HG03558 (cell line): Measurements from ENCODE around the gene SLC26A1.
"Not testable (repeated sequence)": the region's sequence is repeated elsewhere in the genome, so short reads cannot be mapped to it uniquely, and the experiment has no call there.

Experiments used
- ATAC-seq: cut with Tn5 transposase; IDR thresholded peaks from one replicate; pipeline ENCODE4 v1.9.1; 2021; ENCODE audit warnings: moderate number of reproducible peaks; ENCODE audit not compliant: unreplicated experiment; ENCODE audit errors: extremely low read depth

Gene SLC26A1

GRCh38 chr4:987624-988513 is 5.3 kb downstream of the SLC26A1 start:
- ATAC-seq = no peak

DNA sequence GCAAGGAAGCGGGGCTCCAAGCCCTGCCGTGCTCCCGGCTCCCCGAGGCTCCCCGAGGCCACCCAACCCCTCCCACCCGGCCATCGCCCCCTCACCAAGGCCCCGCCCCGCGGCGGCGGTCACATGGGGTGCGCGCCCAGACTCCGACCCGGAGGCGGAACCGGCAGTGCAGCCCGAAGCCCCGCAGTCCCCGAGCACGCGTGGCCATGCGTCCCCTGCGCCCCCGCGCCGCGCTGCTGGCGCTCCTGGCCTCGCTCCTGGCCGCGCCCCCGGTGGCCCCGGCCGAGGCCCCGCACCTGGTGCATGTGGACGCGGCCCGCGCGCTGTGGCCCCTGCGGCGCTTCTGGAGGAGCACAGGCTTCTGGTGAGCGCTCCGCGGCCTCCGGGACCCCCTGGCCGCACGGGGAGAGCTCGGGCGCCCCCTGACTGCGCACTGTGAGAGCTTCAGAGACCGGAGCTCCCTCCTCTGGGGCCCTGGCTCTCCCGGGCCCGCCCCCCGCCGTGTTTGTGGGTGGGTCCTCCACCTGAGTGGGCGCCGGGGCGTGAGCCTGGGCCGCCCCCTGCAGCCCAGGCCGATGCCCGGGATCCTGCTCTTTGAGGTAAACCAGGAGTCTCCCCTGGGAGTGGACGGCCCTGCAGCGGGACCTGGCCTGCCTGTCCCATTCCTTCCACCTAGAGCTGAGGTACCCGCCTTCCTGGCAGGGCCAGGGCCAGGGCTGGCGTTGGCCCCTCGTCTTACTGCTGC is 6.2 kb downstream of the SLC26A1 start, which contains the start of gene IDUA:
Gene IDUA, plus strand, starts transcription at position 166 of the 745 bp plus-strand sequence. Its CDS starts 41 bp downstream, at position 207.
- ATAC-seq = no peak

GRCh38 chr4:986428-986878 is 6.8 kb downstream of the SLC26A1 start:
- no peak for ATAC-seq

DNA sequence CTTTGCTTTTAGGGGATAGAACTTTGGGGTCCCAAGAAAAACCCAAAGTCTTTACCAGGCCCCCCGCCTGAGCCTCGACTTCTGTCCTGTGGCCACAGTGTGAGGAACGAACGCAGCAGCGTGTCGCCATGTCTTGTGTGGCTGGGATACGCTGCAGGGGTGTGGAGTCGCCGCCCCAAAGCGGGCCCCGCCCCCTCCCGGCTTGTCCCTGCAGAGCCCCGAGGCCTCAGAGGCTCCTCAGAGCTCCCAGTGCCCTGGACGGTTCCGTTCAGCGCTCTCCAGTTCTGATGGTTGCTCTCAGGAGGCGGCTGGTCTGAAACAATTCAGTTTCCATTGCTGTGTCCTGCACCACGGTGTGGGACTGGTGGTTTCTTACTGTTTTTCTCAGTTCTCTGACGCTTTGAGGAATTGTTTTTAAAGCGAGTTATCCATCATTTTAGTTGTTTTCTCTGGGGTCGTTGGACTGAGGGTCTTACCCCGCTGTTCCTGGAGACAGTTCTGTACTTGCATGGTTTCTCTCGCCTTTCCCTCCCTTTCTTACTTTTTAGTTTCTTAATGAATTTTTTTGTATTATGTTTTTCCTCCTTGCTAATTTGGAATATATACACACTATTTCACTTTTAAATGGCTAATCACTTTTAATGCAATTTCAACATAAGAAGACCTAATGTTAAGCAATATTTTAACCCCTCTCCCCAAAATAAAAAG is 7.9 kb downstream of the SLC26A1 start:
- no peak for ATAC-seq

- no peak for ATAC-seq
Measured at GRCh38 chr4:984336-985054, 8.7 kb downstream of the SLC26A1 start.

- no peak for ATAC-seq
Measured at GRCh38 chr4:982814-983213, 10.4 kb downstream of the SLC26A1 start.

GRCh38 chr4:982291-982690 is 10.9 kb downstream of the SLC26A1 start:
- ATAC-seq = no peak

DNA sequence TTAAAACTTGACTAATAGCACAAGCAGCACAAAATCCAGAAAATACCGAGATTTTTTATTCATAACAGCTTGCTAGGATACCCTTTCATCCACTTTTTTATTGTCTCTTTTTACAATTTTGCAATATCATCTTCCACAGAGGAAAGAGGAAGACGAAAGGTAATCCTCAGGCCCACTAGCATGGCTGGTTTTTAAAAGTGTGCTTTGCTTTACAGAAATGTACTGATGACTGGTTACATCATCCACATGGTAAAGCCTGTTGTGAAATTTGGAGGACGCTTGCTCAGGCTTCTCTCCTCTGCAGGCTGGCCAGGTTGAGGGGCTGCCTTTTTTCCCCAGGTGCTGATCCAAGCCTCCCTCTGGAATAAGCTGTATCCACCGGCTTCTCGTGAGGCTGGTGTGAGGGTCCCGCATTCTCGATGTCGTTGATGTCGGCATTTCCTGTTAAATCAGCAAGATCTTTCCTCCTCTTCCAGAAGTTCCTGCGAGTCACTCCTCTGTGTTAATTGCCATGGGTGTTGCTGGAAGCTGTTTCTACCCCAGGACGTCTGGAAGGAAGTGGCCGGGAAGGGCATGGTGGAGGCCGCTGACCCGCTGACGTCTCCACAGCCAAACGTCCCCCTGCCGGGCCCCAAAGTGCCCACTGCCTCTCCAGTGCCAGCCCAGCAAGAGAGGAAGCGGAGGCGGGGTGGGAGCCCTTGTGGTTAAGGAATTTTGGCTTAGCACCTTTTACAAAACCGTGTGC is 14.1 kb downstream of the SLC26A1 start:
- no peak for ATAC-seq

DNA sequence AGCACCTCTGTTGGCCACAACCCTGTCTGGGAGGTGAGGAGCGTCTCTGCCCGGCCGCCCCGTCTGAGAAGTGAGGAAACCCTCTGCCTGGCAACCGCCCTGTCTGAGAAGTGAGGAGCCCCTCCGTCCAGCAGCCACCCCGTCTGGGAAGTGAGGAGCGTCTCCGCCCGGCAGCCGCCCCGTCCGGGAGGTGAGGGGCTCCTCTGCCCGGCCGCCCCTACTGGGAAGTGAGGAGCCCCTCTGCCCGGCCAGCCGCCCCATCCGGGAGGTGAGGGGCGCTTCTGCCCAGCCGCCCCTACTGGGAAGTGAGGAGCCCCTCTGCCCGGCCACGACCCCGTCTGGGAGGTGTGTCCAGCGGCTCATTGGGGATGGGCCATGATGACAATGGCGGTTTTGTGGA is 17.2 kb downstream of the SLC26A1 start:
- ATAC-seq = not testable (repeated sequence)

GRCh38 chr4:974668-975067 is 18.5 kb downstream of the SLC26A1 start:
- ATAC-seq = no peak

DNA sequence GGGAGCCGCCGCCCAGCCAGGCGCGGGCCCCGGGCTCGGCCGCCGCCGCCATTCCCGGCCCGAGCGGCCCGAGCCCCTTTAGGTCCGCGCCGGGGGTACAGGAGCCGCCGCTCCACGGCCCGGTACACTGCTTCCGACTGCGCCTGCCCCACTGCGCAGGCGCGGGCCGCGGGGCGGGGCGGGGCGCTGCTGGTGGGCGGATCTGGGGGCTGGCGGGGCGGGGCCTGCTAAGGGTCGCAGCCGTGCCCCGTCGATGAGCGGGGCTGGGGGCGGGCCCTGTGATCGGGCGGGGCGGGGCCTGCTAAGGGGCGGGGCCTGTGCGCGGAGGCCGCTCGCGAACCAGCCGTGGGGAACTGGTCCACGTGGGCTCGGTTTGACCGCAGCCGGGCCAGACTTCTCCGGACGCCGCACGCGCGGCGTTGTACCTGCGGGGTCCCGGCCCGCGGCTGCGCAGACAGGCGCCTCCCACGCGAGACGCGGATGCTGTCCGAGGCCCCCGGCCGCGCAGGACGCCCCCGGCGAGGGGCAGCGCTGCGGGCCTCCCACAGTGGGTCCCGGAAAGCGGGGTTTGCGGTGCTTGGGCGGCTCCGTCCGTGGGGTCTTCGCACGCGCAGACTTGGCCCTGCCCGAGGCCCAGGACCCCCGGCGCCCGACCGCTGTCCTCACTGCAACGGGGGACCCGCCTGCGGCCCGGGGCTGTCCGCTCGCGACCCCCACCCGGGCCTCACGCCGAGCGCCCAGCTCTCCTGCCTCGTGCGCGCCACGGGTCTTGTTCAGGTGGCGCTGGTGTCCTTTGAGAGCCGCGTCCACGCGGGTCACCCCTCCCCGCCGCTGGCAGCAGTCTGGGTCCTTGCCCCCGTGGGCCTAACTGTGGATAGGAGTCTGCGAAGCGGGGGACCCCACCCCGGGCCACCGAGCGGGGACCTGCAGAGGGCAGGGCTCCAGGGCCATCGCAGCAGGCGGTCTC is 19.5 kb downstream of the SLC26A1 start, which contains the start of gene DGKQ:
Gene DGKQ, minus strand, starts transcription at position 139 of the 967 bp plus-strand sequence. Its CDS starts 87 bp downstream, at position 52.
- no peak for ATAC-seq

GRCh38 chr4:972651-973424 is 20.4 kb downstream of the SLC26A1 start:
- ATAC-seq = no peak

DNA sequence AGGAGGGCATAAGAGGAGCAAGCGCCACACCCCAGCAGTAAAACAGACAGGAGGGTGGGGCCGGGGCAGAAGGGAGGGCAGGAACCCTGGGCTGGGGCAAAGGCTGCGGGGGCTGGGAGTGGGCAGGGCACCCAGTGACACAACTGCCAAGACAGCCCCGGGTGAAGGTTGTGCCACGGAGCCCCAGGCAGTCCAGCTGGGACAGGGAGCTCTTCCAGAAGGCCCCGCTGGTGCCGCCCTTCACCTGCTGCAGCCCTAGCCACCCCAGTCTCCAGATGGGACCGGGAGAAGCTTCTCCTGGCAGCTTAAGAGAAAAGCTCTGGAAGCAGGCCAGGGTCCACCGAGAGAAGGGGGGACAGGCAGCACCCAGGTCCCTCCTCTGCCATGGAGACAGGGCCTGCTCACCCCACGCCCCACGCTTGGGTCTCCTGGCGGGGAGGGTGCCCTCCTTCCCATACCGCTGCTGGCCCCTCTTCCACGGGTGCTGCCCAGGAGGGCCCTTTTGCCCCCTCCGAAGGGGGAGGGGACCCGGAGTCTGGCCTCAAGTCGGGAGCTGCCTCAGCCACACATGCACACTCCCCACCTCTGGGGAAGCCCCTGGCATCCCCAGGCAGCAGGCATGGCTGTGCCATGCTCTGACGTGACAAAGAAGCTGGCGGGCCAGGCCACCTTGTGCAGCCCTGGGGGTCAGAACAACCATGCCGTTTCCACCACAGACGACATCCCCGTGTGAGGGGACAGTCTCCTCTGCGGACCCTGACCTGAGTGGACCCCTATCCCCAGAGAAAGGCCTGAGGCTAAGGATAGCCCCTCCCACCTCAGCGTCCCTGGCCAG is 21.3 kb downstream of the SLC26A1 start:
- ATAC-seq = no peak

DNA sequence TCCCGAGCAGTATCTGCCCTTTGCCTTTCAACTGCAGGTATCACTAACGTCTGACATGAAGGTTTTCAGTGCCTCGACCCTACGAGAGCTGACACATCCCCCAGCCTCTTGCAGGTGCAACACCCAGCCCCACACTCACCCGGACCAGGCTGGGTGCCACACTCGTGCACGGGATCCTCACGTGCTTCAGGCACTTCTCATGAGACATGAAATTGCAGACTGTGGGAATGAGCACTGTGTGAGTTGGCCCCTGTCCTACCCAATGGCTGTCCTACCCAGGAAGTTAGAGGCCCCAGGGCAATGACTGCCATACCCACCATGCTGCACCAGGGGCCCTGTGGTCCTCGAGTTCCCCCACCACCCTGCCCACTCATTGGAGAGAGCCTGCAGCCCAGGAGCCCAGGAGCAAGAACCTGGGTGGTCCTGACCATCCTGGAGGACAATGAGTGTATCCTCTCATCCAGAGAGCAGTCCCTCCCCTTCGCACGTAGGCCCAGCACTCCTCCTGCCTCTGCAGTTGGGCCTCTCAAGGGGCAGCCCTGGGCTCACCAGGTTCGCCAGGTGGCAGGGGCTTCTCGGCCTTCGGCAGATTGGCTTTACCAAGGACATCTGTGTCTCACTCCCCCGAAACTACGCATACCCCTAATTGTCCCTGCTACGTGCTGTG is 22.2 kb downstream of the SLC26A1 start:
- no peak for ATAC-seq

- no peak for ATAC-seq
Measured at GRCh38 chr4:970046-970745, 23.0 kb downstream of the SLC26A1 start.
